ENCODE results near the gene LPO.

Gene LPO

GRCh38 chr17:58227733-58228132, 10.7 kb upstream of the LPO start:
- no peak for FAIRE-seq

GRCh38 chr17:58228679-58229078, 9.7 kb upstream of the LPO start:
- FAIRE-seq: no peak
- DNase-seq (ENCODE audit: extremely low spot score, insufficient read length, low read depth): no peak

More at GRCh38 chr17:58227733-58228132, 10.7 kb upstream of the LPO start:
- no peak for DNase-seq (ENCODE audit: extremely low spot score, insufficient read length, low read depth)

- no peak for DNase-seq (ENCODE audit: extremely low spot score, insufficient read length, low read depth)
- FAIRE-seq: no peak
Measured at GRCh38 chr17:58229384-58229783, 9.0 kb upstream of the LPO start.

GRCh38 chr17:58229881-58230280, 8.5 kb upstream of the LPO start:
- FAIRE-seq: no peak

GRCh38 chr17:58231641-58232040, 6.7 kb upstream of the LPO start:
- FAIRE-seq (no peak), DNase-seq (ENCODE audit: extremely low spot score, insufficient read length, low read depth) (no peak)

More at GRCh38 chr17:58229881-58230280, 8.5 kb upstream of the LPO start:
- DNase-seq (ENCODE audit: extremely low spot score, insufficient read length, low read depth): no peak

- peak; percentile 39 for DNase-seq (ENCODE audit: extremely low spot score, insufficient read length, low read depth)
- peak; percentile 94 for FAIRE-seq
Measured at GRCh38 chr17:58232707-58233156, 5.7 kb upstream of the LPO start.

- FAIRE-seq: peak; percentile 86
- DNase-seq (ENCODE audit: extremely low spot score, insufficient read length, low read depth): peak; percentile 48
Measured at GRCh38 chr17:58233543-58233942, 4.8 kb upstream of the LPO start.

GRCh38 chr17:58234512-58234911, 3.9 kb upstream of the LPO start:
- DNase-seq (ENCODE audit: extremely low spot score, insufficient read length, low read depth) (no peak), FAIRE-seq (no peak)

GRCh38 chr17:58235821-58236220, 2.6 kb upstream of the LPO start:
- DNase-seq (ENCODE audit: extremely low spot score, insufficient read length, low read depth): no peak
- FAIRE-seq: no peak

- FAIRE-seq: no peak
- no peak for DNase-seq (ENCODE audit: extremely low spot score, insufficient read length, low read depth)
Measured at GRCh38 chr17:58236394-58236793, 2.0 kb upstream of the LPO start.

GRCh38 chr17:58239987-58240386, 1.6 kb downstream of the LPO start:
- FAIRE-seq: no peak
- no peak for DNase-seq (ENCODE audit: extremely low spot score, insufficient read length, low read depth)

- no peak for FAIRE-seq
- no peak for DNase-seq (ENCODE audit: extremely low spot score, insufficient read length, low read depth)
Measured at GRCh38 chr17:58242171-58242784, 3.9 kb downstream of the LPO start.

- no peak for FAIRE-seq
- DNase-seq (ENCODE audit: extremely low spot score, insufficient read length, low read depth): no peak
Measured at GRCh38 chr17:58244963-58245362, 6.6 kb downstream of the LPO start.

- no peak for DNase-seq (ENCODE audit: extremely low spot score, insufficient read length, low read depth)
- no peak for FAIRE-seq
Measured at GRCh38 chr17:58245428-58246103, 7.2 kb downstream of the LPO start.

GRCh38 chr17:58246104-58246740, 7.8 kb downstream of the LPO start:
- no peak for FAIRE-seq
- DNase-seq (ENCODE audit: extremely low spot score, insufficient read length, low read depth): no peak

- FAIRE-seq (no peak), DNase-seq (ENCODE audit: extremely low spot score, insufficient read length, low read depth) (no peak)
Measured at GRCh38 chr17:58246781-58247180, 8.4 kb downstream of the LPO start.

GRCh38 chr17:58247511-58248363, 9.4 kb downstream of the LPO start:
- peak; percentile 48 for FAIRE-seq
- no peak for DNase-seq (ENCODE audit: extremely low spot score, insufficient read length, low read depth)

GRCh38 chr17:58248955-58249269, 10.5 kb downstream of the LPO start:
- FAIRE-seq (no peak), DNase-seq (ENCODE audit: extremely low spot score, insufficient read length, low read depth) (no peak)

GRCh38 chr17:58249270-58250133, 11.1 kb downstream of the LPO start:
- peak; percentile 56 for FAIRE-seq
- DNase-seq (ENCODE audit: extremely low spot score, insufficient read length, low read depth): peak; percentile 88

Measured in GM18507 (cell line).